Effector memory CD8-positive, alpha-beta T cell (primary cell): ENCODE results near the gene TTLL4.

Source experiments
- ATAC-seq: fragments of 150-1000 bp; cut with Tn5 transposase; replicated peaks from 2 replicates; pipeline ENCODE4 v1.10.0; 2021; ENCODE audit warnings: mild to moderate bottlenecking, moderate library complexity
- DNase-seq, 3 experiments: peaks; one replicate each; pipeline ENCODE4 v3.0.0; 2021
- H3K27ac Mint-ChIP-seq, 2 donors: one replicate each; pipeline ENCODE4 v1.8.0; 2022; ENCODE audit warnings: mild to moderate bottlenecking in 2 of 2, mixed read lengths in 2 of 2, moderate library complexity in 2 of 2
- H3K27me3 Mint-ChIP-seq, 2 donors: one replicate each; pipeline ENCODE4 v1.8.0; 2022; ENCODE audit warnings: mixed read lengths in 2 of 2
- H3K36me3 Mint-ChIP-seq: one replicate; pipeline ENCODE4 v1.8.0; 2022; ENCODE audit warnings: mild to moderate bottlenecking, moderate library complexity, mixed read lengths; ENCODE audit not compliant: insufficient read depth
- H3K4me1 Mint-ChIP-seq, 2 donors: one replicate each; pipeline ENCODE4 v1.8.0; 2022; ENCODE audit warnings: low read depth in 2 of 2, mixed read lengths in 2 of 2
- H3K4me3 Mint-ChIP-seq, 2 donors: one replicate each; pipeline ENCODE4 v1.8.0; 2022; ENCODE audit warnings: mild to moderate bottlenecking in 2 of 2, mixed read lengths in 2 of 2, moderate library complexity in 2 of 2
- H3K9me3 Mint-ChIP-seq, 2 donors: one replicate each; pipeline ENCODE4 v1.8.0; 2022; ENCODE audit warnings: mixed read lengths in 2 of 2

TTLL4 gene

DNA sequence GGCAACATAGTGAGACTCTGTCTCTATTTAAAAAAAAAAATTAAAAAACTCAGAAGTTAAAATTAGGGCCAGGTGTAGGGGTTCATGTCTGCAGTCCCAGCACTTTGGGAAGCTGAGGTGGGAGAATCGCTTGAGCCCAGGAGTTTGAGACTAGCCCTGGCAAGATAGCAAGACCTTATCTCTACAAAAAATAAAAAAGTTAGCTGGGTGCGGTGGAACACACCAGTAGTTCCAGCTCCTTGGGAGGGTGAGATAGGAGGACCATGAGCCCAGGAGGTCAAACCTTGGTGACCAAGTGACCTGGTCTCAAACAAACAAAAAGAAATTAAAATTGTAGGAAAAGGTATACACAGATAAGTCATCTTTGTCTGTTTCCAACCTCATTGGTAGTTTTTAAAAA, 11.3 kb downstream of the TTLL4 start:
- peaks cover 7 to 23% of the 10 kb centered on the region in 2 donors for H3K4me1 Mint-ChIP-seq
- no peak for DNase-seq
- H3K4me3 Mint-ChIP-seq = no peak overlapping the region
- no peaks in the 10 kb centered on the region for H3K27me3 Mint-ChIP-seq
- no peaks in the 10 kb centered on the region for H3K9me3 Mint-ChIP-seq
- no peak overlapping the region for H3K27ac Mint-ChIP-seq
- H3K36me3 Mint-ChIP-seq = peaks cover 6% of the 10 kb centered on the region
- ATAC-seq = no peak

DNA sequence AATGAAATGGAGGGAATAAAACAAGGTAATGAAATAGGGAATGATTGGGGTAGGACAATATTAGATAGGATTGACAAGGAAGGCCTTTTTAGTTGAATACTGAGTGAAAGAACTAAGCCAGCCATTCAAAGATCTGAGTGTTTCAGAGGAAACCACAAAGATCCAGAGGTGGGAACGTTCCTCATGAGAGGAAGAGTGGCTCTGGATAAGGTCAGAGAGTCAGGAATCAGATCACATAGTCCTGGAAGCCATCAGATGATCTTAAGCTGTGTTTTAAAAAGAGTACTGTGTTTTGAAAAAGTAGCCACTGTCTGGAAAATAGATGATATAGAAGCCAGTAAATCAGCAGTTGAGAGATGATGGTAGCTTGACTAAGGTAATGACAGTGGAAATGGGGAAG, 11.8 kb downstream of the TTLL4 start:
- peaks cover 0 to 1% of the 10 kb centered on the region in 2 donors for H3K9me3 Mint-ChIP-seq
- H3K36me3 Mint-ChIP-seq = peaks cover 2% of the 10 kb centered on the region
- peaks cover 7 to 18% of the 10 kb centered on the region in 2 donors for H3K4me1 Mint-ChIP-seq
- ATAC-seq (no peak), DNase-seq (no peak)
- H3K4me3 Mint-ChIP-seq = no peak overlapping the region
- H3K27me3 Mint-ChIP-seq = no peaks in the 10 kb centered on the region
- peak overlapping the region; percentile 8 to 50 for H3K27ac Mint-ChIP-seq

DNA sequence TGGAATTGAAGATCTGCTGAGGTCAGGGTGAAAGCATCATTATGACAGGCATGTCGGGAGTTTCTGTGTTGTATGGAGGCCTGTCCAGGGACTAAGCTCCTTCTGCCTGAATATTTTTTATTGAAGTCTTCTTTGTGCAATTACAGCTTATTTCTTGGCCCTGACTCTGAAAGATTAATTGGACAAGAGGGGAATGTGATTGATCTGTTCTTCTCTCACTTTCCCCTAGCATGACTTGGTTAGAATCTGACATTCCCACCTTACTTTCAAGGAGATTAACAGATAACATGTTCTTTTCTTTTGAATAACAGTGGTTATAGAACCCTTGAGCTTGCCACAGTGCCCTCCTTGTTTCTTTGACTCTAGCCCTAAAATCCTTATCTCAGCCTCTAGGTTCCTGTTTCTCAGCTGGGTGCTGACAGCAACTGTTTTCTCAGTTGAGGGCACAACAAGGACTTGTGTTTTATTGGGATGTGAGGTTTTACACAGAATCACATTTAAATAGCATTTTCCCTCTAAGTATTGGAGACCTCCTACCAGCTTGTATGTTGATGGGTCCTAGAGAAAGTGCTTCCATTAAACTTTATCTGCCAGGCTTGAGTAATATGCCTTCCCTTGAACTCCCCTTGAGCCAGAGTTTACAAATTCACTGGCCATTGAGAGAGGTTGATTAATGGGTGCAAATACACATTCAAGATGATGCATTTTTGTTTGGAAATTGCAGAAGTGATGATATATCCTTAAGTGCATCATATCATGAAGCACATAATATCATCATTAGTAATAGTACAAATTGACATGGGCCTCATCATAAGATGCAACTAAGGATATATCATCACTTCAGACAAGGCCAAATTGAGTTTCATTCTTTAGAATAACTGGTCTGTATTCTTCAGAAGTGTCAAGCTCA, 12.5 kb downstream of the TTLL4 start:
- Mint-ChIP-seq H3K27me3 (no peaks in the 10 kb centered on the region), H3K27ac (peak overlapping the region; percentile 8 to 50), H3K4me3 (no peak overlapping the region)

DNA sequence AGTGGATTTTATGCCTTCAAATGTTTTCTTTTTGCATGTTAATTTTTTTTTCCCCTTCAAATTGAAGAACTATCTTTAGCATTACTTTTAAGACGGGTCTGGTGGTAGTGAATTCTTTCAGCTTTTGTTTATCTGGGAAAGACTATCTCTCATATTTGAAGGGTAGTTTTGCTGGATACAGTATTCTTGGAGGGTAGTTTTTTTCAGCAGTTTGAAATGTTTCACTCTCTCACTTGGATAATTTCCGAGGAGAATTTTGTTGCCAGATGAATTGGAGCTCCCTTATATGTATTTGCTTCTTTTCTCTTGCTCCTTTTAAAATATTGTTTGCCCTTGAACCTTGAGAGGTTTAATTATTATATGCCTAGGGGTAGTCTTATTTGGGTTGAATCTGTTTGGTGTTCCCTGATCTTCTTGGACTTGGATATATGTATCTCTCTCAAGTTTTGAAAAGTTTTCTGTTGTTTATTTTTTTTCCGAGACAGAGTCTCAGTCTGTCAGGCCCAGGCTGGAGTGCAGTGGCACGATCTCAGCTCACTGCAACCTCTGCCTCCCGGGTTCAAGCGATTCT, 15.5 kb downstream of the TTLL4 start:
- Mint-ChIP-seq H3K27ac (no peak overlapping the region), H3K4me1 (peaks cover 5 to 12% of the 10 kb centered on the region in 2 donors), H3K4me3 (no peak overlapping the region), H3K9me3 (peaks cover 0 to 1% of the 10 kb centered on the region in 2 donors), H3K27me3 (no peaks in the 10 kb centered on the region), H3K36me3 (peaks cover 6% of the 10 kb centered on the region)
- DNase-seq (no peak), ATAC-seq (no peak)

More for the DNA sequence above, 12.5 kb downstream of the TTLL4 start:
- ATAC-seq (no peak), DNase-seq (no peak)
- Mint-ChIP-seq H3K36me3 (peaks cover 2% of the 10 kb centered on the region), H3K4me1 (peaks cover 7 to 16% of the 10 kb centered on the region in 2 donors), H3K9me3 (peaks cover 0 to 1% of the 10 kb centered on the region in 2 donors)

DNA sequence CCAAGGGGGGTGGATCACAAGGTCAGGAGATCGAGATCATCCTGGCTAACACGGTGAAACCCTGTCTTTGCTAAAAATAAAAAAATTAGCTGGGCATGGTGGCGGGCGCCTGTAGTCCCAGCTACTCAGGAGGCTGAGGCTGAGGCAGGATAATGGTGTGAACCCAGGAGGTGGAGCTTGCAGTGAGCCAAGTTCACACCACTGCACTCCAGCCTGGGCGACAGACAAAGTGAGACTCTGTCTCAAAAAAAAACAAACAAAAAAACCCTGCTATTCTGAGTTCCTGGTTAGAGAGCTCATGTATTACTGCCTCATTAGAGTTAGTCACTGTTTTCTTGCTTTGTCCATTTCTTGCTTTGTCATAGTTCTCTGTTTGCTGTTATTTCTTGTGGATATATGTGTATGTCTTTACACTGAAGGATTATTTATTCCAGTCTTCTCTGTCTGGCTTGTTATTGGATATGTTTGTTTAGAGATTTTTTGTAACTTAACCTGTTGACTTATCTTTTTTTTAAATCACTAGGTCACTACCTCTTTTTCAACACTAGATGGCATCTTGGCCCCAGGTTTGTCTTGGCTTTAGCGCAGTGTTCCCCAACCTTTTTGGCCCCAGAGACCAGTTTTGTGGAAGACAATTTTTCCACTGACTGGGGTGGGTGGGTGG, 17.0 kb downstream of the TTLL4 start:
- Mint-ChIP-seq H3K36me3 (peaks cover 8% of the 10 kb centered on the region), H3K4me1 (peaks cover 3 to 13% of the 10 kb centered on the region in 2 donors), H3K9me3 (peaks cover 0 to 1% of the 10 kb centered on the region in 2 donors), H3K4me3 (no peak overlapping the region), H3K27ac (no peak overlapping the region), H3K27me3 (no peaks in the 10 kb centered on the region)
- DNase-seq (no peak), ATAC-seq (no peak)

DNA sequence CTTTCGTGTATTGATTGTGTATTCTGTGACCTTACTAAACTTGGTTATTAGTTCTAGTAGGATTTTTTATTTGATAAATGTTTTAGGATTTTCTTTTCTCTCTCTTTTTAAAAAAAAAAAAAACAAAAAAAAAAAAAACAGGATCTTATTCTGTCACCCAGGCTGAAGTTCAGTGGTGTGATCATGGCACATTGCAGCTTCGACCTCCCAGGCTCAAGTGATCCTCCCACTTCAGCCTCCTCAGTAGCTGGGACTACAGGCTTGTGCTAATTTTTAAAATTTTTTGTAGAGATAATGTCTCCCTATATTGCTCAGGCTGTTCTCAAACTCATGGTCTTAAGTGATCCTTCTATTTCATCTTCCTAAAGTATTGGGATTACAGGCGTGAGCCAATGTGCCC, 19.0 kb downstream of the TTLL4 start:
- Mint-ChIP-seq H3K4me1 (peaks cover 7 to 20% of the 10 kb centered on the region in 2 donors), H3K9me3 (peaks cover 0 to 1% of the 10 kb centered on the region in 2 donors), H3K36me3 (peaks cover 8% of the 10 kb centered on the region), H3K4me3 (no peak overlapping the region), H3K27ac (no peak overlapping the region), H3K27me3 (no peaks in the 10 kb centered on the region)
- ATAC-seq (no peak), DNase-seq (no peak)

DNA sequence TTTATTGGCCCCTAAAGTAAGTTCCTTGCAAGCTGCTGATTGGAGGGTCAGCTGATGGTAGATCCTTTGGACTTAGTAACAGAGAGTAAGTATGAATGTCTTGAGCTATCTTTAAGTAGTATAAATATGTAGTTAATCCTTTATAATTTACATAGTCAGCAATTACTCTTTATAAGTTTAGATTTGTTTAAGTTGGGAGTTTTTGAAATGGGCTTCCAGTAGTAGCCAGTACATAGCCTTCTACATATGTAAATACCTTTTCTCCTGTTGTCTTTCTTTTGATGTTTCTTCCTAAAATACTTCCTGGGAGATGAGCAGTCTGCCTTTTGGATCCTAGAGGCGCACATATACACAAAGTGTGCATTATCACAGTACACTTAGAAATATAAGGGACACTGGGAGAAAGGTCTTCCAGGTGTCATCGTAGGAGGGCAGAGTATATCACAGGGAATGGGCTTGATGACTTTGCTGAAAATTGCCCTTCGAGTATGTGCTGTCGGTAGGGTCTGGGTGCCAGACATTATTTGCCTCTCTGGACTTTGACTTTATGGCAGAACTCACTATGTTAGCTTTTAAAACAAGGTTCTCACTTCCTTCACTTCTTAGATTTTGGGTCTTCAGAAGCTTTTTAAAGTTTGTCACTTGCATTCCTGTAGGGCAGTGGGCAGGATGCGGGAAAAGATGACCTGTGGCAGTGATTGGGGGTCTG, 21.6 kb downstream of the TTLL4 start:
- DNase-seq = no peak
- H3K4me3 Mint-ChIP-seq = no peak overlapping the region
- H3K4me1 Mint-ChIP-seq = peaks cover 7 to 20% of the 10 kb centered on the region in 2 donors
- ATAC-seq = no peak
- H3K9me3 Mint-ChIP-seq = no peaks in the 10 kb centered on the region
- H3K27ac Mint-ChIP-seq = no peak overlapping the region
- H3K27me3 Mint-ChIP-seq = no peaks in the 10 kb centered on the region
- H3K36me3 Mint-ChIP-seq = peaks cover 12% of the 10 kb centered on the region

DNA sequence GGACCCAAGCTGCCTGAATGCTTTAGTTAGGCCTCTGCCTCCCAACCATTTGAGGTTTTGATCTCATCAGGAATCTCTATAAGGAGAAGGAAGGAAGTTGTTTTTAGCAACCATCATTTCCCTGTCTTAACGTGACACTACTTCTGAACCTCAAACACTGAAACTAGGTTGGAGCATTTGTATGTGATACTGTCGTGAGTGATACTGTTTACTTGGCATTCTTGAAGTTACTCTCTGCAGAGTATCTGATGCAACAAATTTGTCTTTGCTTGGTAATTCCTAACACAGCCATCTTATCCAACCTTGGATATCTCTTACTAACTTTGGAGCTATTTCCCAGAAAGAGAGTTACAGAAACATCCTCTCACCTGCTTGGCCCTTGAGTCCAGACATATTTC, 22.1 kb downstream of the TTLL4 start:
- peaks cover 12% of the 10 kb centered on the region for H3K36me3 Mint-ChIP-seq
- H3K4me3 Mint-ChIP-seq = no peak overlapping the region
- peak overlapping the region in 1 of 2 donors; percentile 74 for H3K27ac Mint-ChIP-seq
- H3K9me3 Mint-ChIP-seq = no peaks in the 10 kb centered on the region
- no peak for ATAC-seq
- H3K4me1 Mint-ChIP-seq = peaks cover 7 to 20% of the 10 kb centered on the region in 2 donors
- no peak for DNase-seq
- H3K27me3 Mint-ChIP-seq = no peaks in the 10 kb centered on the region

DNA sequence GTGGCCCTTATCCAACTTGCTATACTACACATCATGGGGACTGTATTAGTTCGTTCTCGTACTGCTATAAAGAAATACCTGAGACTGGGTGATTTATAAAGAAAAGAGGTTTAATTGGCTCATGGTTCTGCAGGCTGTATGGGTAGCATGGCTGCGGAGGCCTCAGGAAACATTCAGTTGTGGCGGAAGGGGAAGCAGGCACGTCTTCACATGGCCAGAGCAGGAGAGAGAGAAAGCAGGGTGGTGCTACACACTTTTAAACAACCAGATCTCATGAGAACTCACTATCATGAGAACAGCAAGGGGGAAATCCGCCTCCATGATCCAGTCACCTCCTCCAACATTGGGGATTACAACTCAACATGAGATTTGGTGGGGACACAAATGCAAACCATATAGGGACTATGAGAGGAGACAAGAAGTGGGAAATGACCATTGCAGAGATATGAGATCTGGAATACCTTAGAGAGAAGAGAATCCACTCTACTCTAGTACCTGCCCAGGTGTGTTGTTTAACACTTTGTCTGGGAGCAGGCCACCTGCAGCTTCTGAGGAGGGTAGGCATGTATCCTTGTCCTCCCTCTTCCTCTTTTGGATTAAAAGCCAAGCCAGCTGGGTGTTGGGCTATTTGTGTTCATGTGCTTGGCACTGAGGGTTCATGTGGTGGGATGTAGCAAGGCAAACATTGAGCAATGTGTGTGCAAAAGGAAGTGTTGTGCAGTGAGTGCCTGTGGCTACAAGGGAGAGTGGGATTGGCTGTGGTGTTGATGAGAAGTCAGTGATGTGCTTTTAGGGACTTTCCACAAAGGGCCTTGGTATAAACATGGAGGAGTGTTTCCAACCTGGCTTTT, 22.8 kb downstream of the TTLL4 start:
- Mint-ChIP-seq H3K27ac (peak overlapping the region in 1 of 2 donors; percentile 74), H3K36me3 (peaks cover 18% of the 10 kb centered on the region), H3K4me3 (no peak overlapping the region), H3K4me1 (peaks cover 7 to 20% of the 10 kb centered on the region in 2 donors), H3K9me3 (no peaks in the 10 kb centered on the region), H3K27me3 (no peaks in the 10 kb centered on the region)
- peak; percentile 64 for ATAC-seq
- no peak for DNase-seq

DNA sequence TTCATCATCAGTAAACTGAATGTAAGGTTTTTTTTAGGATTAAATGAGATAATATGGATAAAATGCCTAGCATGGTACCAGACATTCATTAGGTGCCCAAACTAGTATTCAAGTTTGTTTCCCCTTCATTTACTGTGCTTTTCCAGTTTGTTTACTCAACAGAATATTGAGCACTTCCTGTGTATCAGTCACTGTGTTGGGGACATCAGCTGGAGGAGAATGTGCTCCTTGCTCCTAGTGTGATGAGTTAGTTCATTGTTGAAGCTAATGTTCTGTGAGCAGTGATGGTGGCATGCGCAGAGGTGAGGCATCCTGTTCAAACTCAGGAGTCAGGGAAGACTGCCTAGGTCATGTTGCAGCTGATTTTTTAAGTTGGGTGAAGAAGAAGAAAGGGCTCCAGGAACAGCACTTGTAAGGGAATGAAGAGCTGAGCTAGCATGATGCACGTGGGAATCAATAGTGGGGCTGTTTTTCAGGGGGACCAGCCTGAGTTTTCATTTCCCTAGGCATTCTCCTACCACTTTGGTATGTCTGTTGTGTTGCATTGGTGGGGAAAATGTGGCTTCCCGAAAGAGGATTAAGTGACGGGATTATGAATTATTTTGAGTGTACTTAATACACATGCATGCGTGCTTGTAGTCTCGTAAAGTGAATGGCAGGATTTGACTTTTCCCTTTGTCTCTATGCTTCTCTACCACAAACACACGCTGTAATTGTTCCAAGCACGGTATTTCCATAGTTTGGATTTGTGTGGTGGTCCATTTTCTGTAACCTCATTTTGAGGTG, 23.7 kb downstream of the TTLL4 start:
- H3K4me3 Mint-ChIP-seq = no peak overlapping the region
- no peaks in the 10 kb centered on the region for H3K9me3 Mint-ChIP-seq
- no peak for DNase-seq
- no peaks in the 10 kb centered on the region for H3K27me3 Mint-ChIP-seq
- peaks cover 7 to 20% of the 10 kb centered on the region in 2 donors for H3K4me1 Mint-ChIP-seq
- peaks cover 20% of the 10 kb centered on the region for H3K36me3 Mint-ChIP-seq
- no peak for ATAC-seq
- H3K27ac Mint-ChIP-seq = no peak overlapping the region

DNA sequence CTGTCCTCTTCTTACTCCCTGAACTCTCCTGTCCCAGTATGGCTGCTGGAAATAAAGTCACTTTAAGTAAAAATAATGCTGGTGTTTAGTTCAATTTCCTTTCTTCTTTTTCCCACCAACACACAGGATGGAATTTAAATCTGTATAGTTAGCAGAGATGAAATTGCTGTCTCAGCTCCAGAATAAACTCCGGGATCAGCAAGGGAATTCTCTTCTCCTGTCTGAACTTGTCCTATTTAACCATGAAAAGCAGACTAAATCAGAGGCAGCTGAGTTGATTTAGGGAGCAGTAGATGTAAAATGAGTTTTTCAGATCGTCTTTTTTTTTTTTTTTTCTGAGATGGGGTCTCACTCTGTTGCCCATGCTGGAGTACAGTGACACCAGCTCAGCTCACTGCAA, 25.9 kb downstream of the TTLL4 start:
- Mint-ChIP-seq H3K27ac (no peak overlapping the region), H3K9me3 (no peaks in the 10 kb centered on the region), H3K4me3 (no peak overlapping the region), H3K36me3 (peaks cover 13% of the 10 kb centered on the region), H3K27me3 (no peaks in the 10 kb centered on the region), H3K4me1 (peaks cover 7 to 17% of the 10 kb centered on the region in 2 donors)
- no peak for ATAC-seq
- DNase-seq = no peak

DNA sequence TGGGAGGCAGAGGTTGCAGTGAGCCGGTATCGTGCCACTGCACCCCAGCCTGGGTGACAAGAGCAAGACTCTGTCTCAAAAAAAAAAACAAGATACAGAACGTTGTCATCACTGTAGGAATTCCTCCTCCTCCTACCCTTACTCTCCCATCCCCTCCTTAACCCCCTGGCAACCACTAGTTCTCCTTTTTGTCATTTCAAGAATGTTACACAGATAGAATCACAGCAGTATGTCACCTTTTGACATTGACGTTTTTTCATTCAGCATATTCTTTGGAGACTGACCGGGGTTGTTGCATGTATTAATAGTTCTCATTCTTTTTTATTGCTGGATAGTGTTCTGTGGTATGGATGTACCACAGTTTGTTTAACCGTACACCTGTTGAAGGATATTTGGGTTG, 32.4 kb downstream of the TTLL4 start:
- H3K27me3 Mint-ChIP-seq = no peaks in the 10 kb centered on the region
- DNase-seq = no peak
- peaks cover 20% of the 10 kb centered on the region for H3K36me3 Mint-ChIP-seq
- H3K9me3 Mint-ChIP-seq = no peaks in the 10 kb centered on the region
- no peak for ATAC-seq
- no peak overlapping the region for H3K27ac Mint-ChIP-seq
- no peak overlapping the region for H3K4me3 Mint-ChIP-seq
- no peaks in the 10 kb centered on the region for H3K4me1 Mint-ChIP-seq
